ENCODE data around the gene CANT1.
"Not testable (repeated sequence)": the region's sequence is repeated elsewhere in the genome, so short reads cannot be mapped to it uniquely, and the experiment has no call there.

Gene CANT1

GRCh38 chr17:79027925-79028491, 18.4 kb upstream of the CANT1 start:
- peaks cover 9% of the 10 kb centered on the region for H3K4me1 ChIP-seq (ENCODE audit: insufficient read depth, low read length)
- no peaks in the 10 kb centered on the region for H3K36me3 ChIP-seq (ENCODE audit: insufficient read depth, low read length)
- H3K4me3 ChIP-seq (ENCODE audit: low read length) = no peak overlapping the region
- H3K9me3 ChIP-seq (ENCODE audit: low read length) = peaks cover 2% of the 10 kb centered on the region
- no peak overlapping the region for H2AFZ ChIP-seq (ENCODE audit: low read depth, low read length)
- peaks cover 72% of the 10 kb centered on the region for H3K27me3 ChIP-seq (ENCODE audit: insufficient read depth, low read length)

GRCh38 chr17:79027274-79027924, 17.8 kb upstream of the CANT1 start:
- H3K4me1 ChIP-seq (ENCODE audit: insufficient read depth, low read length) = peaks cover 9% of the 10 kb centered on the region
- no peak overlapping the region for H2AFZ ChIP-seq (ENCODE audit: low read depth, low read length)
- no peaks in the 10 kb centered on the region for H3K36me3 ChIP-seq (ENCODE audit: insufficient read depth, low read length)
- H3K9me3 ChIP-seq (ENCODE audit: low read length) = peaks cover 2% of the 10 kb centered on the region
- H3K4me3 ChIP-seq (ENCODE audit: low read length) = no peak overlapping the region
- peaks cover 76% of the 10 kb centered on the region for H3K27me3 ChIP-seq (ENCODE audit: insufficient read depth, low read length)

GRCh38 chr17:79026376-79027273, 17.1 kb upstream of the CANT1 start:
- Histone ChIP-seq H3K27me3 (ENCODE audit: insufficient read depth, low read length) (peaks cover 76% of the 10 kb centered on the region), H3K4me3 (ENCODE audit: low read length) (no peak overlapping the region), H3K36me3 (ENCODE audit: insufficient read depth, low read length) (no peaks in the 10 kb centered on the region), H3K9me3 (ENCODE audit: low read length) (peaks cover 2% of the 10 kb centered on the region), H3K4me1 (ENCODE audit: insufficient read depth, low read length) (peaks cover 9% of the 10 kb centered on the region), H2AFZ (ENCODE audit: low read depth, low read length) (no peak overlapping the region)

- Histone ChIP-seq H3K4me1 (ENCODE audit: insufficient read depth, low read length) (peaks cover 9% of the 10 kb centered on the region), H3K36me3 (ENCODE audit: insufficient read depth, low read length) (no peaks in the 10 kb centered on the region), H2AFZ (ENCODE audit: low read depth, low read length) (no peak overlapping the region), H3K9me3 (ENCODE audit: low read length) (peaks cover 2% of the 10 kb centered on the region), H3K4me3 (ENCODE audit: low read length) (peak overlapping the region; percentile 47), H3K27me3 (ENCODE audit: insufficient read depth, low read length) (peaks cover 90% of the 10 kb centered on the region)
Measured at GRCh38 chr17:79024901-79025737, 15.6 kb upstream of the CANT1 start.

- H3K4me1 ChIP-seq (ENCODE audit: insufficient read depth, low read length) = peaks cover 9% of the 10 kb centered on the region
- peak within 1 kb of the TSS; percentile 47 for H3K4me3 ChIP-seq (ENCODE audit: low read length)
- peaks cover 2% of the 10 kb centered on the region for H3K9me3 ChIP-seq (ENCODE audit: low read length)
- peak within 1 kb of the TSS; percentile 80 for H2AFZ ChIP-seq (ENCODE audit: low read depth, low read length)
- no peaks in the 10 kb centered on the region for H3K36me3 ChIP-seq (ENCODE audit: insufficient read depth, low read length)
- H3K27me3 ChIP-seq (ENCODE audit: insufficient read depth, low read length) = peaks cover 88% of the 10 kb centered on the region
Measured at GRCh38 chr17:79023886-79024771, 14.6 kb upstream of the CANT1 start, which contains the start of gene C1QTNF1. Gene C1QTNF1 (plus strand): TSS chr17:79024169. CDS start chr17:79043969, 19,800 bp downstream.

GRCh38 chr17:79023180-79023705, 13.7 kb upstream of the CANT1 start:
- Histone ChIP-seq H3K9me3 (ENCODE audit: low read length) (peaks cover 2% of the 10 kb centered on the region), H3K36me3 (ENCODE audit: insufficient read depth, low read length) (no peaks in the 10 kb centered on the region), H3K4me1 (ENCODE audit: insufficient read depth, low read length) (peaks cover 12% of the 10 kb centered on the region), H2AFZ (ENCODE audit: low read depth, low read length) (no peak overlapping the region), H3K27me3 (ENCODE audit: insufficient read depth, low read length) (peaks cover 80% of the 10 kb centered on the region), H3K4me3 (ENCODE audit: low read length) (no peak overlapping the region)

- no peak overlapping the region for H3K4me3 ChIP-seq (ENCODE audit: low read length)
- H3K4me1 ChIP-seq (ENCODE audit: insufficient read depth, low read length) = peaks cover 18% of the 10 kb centered on the region
- H3K36me3 ChIP-seq (ENCODE audit: insufficient read depth, low read length) = no peaks in the 10 kb centered on the region
- H3K27me3 ChIP-seq (ENCODE audit: insufficient read depth, low read length) = peaks cover 76% of the 10 kb centered on the region
- peaks cover 2% of the 10 kb centered on the region for H3K9me3 ChIP-seq (ENCODE audit: low read length)
- H2AFZ ChIP-seq (ENCODE audit: low read depth, low read length) = no peak overlapping the region
Measured at GRCh38 chr17:79022507-79022991, 13.0 kb upstream of the CANT1 start.

GRCh38 chr17:79021929-79022328, 12.4 kb upstream of the CANT1 start:
- peaks cover 24% of the 10 kb centered on the region for H3K4me1 ChIP-seq (ENCODE audit: insufficient read depth, low read length)
- H3K4me3 ChIP-seq (ENCODE audit: low read length); H3K9me3 ChIP-seq (ENCODE audit: low read length); H3K36me3 ChIP-seq (ENCODE audit: insufficient read depth, low read length); H2AFZ ChIP-seq (ENCODE audit: low read depth, low read length): not testable (repeated sequence)
- peaks cover 70% of the 10 kb centered on the region for H3K27me3 ChIP-seq (ENCODE audit: insufficient read depth, low read length)

- no peak overlapping the region for H2AFZ ChIP-seq (ENCODE audit: low read depth, low read length)
- H3K4me3 ChIP-seq (ENCODE audit: low read length) = no peak overlapping the region
- peaks cover 25% of the 10 kb centered on the region for H3K4me1 ChIP-seq (ENCODE audit: insufficient read depth, low read length)
- no peaks in the 10 kb centered on the region for H3K9me3 ChIP-seq (ENCODE audit: low read length)
- H3K36me3 ChIP-seq (ENCODE audit: insufficient read depth, low read length) = no peaks in the 10 kb centered on the region
- peaks cover 60% of the 10 kb centered on the region for H3K27me3 ChIP-seq (ENCODE audit: insufficient read depth, low read length)
Measured at GRCh38 chr17:79020631-79021301, 11.2 kb upstream of the CANT1 start.

- H3K4me3 ChIP-seq (ENCODE audit: low read length) = no peak overlapping the region
- no peaks in the 10 kb centered on the region for H3K9me3 ChIP-seq (ENCODE audit: low read length)
- peaks cover 51% of the 10 kb centered on the region for H3K27me3 ChIP-seq (ENCODE audit: insufficient read depth, low read length)
- no peaks in the 10 kb centered on the region for H3K36me3 ChIP-seq (ENCODE audit: insufficient read depth, low read length)
- no peak overlapping the region for H2AFZ ChIP-seq (ENCODE audit: low read depth, low read length)
- peaks cover 25% of the 10 kb centered on the region for H3K4me1 ChIP-seq (ENCODE audit: insufficient read depth, low read length)
Measured at GRCh38 chr17:79019632-79020584, 10.3 kb upstream of the CANT1 start.
